ENCODE data around the gene MPPED2.

GRCh38 chr11:30364139-30364836 lies 221.9 kb downstream of the MPPED2 start:
- TF ChIP-seq CTCF (IDR thresholded peaks at IDR 0.05; ENCODE audit: poor library complexity) (no peak), EZH2phosphoT487 (IDR thresholded peaks at IDR 0.05; ENCODE audit: low read depth, severe bottlenecking, unreplicated experiment) (no peak), EZH2 (IDR thresholded peaks at IDR 0.05; ENCODE audit: borderline replicate concordance) (no peak)

Measured in hepatocyte (in vitro differentiated cells).